Islet of Langerhans (tissue), 1 donor: ENCODE data around the gene ATP6V0E2.
A peak's percentile ranks its signal among the peaks of the same experiment; 100 is the strongest.
"Not testable (repeated sequence)": the region's sequence is repeated elsewhere in the genome, so short reads cannot be mapped to it uniquely, and the experiment has no call there.

Experiments
- FAIRE-seq: peaks from one replicate; lab custom pipeline; 2011; peaks lifted over from hg19 to GRCh38; lab: Jason Lieb, UNC

Gene ATP6V0E2

DNA sequence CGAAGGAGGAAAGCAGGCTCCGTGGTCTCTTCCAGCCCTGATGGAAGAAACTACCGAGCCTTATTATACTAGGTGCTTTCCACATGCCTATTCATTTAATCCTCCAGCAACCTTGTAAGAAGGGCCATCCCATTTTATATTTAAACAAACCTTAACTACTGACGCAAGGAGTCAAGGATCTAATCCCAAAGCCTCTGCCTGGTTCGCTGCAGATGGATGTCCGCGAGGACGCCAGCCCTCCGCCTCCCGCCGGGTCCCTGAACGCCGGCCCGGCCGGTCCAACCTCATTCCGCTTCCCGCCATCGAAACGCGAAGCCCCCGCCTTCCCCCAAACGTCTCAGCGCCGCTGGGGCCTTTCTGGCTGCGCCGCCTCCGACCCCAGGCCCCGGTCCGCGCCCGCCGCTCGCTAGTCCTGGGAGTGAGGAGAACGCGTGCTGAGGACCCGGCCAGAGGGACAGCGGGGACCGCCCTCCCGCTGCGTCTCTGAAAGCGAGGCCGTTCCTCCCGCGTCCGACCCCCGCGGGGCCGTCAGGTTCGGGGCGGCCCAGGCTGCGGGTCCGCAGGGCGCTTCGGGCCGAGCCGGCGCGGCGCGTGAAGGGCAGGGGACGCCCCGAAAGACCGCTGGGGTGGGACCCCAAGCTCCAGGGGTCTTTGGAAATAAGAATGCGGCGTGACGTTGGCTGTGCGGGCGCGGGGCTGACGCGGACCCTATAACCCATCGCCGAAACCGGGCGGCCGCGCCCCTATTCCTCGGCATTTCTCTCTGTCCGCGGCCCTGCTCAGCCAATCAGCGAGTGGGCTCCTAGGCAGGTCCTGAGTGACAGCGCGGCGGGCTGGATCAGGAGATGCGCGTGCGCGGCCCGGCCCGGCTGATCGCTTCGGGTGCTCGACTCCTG is at the start of gene ATP6V0E2:
ATP6V0E2 (plus strand) TSS at position 896 of the 896 bp plus-strand sequence. CDS start 97 bp downstream, outside the sequence.
- FAIRE-seq: no peak

- no peak for FAIRE-seq
These were observed 49.4 kb upstream of the ATP6V0E2 start for GRCh38 chr7:149824301-149824741.

DNA sequence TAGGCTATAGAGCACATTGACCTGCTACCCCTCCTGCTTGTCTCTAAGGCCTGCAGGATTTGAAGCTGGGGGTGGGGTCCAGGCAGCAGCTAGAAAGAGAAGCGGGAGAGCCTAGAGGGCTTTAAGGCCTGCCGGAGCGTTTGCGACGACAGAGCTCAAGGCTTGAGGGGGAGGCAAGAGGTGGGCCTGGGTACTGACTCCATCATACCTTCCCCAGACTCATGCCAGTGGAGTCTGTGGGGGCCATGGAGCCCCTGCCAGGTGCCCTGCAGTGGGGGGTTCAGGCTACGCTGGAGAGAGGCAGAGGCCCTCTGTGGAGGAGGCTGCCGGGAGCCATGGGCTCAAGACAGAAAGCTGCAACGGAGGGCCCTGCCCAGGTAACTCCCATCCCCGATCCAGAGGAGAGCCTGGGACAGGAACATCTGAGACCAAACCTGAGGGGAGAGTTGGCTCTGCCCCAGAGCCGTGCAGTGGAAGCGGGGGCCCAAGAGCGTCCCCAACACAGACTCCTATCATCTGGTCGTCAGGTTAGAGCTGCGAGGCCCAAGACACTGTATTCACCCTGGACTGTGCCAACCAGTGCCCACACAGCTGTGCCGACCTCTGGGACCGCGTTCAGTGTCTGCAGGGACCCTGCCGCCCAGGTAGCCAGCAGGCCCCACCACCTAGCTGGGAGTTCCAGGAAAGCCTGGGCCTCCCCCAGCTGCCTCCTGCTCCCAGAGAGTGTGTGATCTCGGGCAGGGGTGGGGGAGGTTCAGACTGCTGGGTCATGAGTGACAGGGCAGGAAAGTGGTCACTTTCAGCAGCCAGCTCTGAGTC is 48.8 kb upstream of the ATP6V0E2 start:
- no peak for FAIRE-seq

GRCh38 chr7:149825567-149826343 is 48.0 kb upstream of the ATP6V0E2 start:
- no peak for FAIRE-seq

DNA sequence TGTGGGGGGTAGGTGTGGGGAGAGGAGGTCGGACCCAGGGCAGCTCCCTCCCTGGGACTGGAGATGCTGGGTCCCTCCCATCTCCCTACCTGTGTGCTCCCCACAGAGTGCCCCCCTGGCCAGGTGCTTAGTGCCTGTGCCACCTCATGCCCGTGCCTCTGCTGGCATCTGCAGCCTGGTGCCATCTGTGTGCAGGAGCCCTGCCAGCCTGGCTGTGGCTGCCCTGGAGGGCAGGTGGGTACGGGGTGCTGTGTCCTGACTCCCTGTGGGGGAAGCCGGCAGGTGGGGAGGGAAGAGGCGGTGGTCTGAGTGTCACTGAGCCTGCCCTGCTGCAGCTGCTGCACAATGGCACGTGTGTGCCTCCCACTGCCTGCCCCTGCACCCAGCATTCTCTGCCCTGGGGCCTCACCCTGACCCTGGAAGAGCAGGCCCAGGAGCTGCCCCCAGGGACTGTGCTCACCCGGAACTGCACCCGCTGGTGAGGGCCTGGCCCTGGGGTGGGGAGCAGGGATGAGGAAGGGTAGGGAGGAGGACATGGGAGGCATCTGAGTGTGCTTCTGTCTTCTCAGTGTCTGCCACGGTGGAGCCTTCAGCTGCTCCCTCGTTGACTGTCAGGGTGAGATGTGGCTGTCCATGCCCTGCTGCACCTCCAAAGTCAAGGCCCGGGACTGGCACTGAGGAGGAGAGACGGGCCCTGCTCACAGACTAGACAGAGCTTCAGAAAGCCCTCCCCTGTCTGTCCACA is 47.3 kb upstream of the ATP6V0E2 start:
- no peak for FAIRE-seq

DNA sequence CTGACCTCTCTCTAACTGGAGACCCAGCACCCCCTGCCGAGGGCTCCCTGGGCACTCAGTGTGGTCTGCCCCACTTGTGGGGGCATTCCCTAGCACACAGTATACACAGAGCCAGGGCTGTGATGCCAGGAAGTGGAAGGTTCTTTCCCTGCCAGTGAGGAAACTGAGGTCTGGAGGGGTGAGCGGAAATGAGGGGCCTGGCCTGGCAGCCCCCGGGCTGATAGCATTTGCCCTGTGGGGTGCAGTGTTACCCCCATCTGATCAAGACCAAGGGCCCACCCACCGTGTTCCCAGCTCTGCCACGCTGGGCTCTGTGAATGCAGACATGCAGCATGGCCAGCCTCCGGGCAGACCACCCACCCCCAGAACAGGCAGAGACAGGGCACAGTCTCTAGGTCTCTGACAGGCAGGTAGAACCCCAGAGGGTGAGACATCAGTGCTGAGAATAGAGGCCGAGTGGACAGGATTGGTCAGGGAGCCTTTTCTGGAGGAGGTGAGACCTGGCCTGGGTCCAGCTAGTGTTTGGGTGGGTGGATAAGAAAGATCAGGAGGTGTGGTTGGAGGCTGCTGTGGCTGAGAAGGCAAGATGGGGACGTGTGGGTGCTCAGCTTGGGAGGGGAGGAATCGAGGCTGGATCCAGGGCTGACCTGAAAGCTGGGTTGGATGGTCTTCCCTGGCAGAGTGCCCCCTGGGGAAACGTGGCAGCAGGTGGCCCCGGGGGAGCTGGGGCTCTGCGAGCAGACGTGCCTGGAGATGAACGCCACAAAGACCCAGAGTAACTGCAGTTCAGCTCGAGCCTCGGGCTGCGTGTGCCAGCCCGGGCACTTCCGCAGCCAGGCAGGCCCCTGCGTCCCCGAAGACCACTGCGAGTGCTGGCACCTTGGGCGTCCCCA is 46.4 kb upstream of the ATP6V0E2 start:
- no peak for FAIRE-seq

GRCh38 chr7:149828357-149829309 is 45.1 kb upstream of the ATP6V0E2 start:
- FAIRE-seq: no peak

- FAIRE-seq: not testable (repeated sequence)
These were observed 43.2 kb upstream of the ATP6V0E2 start for GRCh38 chr7:149830527-149830926.

DNA sequence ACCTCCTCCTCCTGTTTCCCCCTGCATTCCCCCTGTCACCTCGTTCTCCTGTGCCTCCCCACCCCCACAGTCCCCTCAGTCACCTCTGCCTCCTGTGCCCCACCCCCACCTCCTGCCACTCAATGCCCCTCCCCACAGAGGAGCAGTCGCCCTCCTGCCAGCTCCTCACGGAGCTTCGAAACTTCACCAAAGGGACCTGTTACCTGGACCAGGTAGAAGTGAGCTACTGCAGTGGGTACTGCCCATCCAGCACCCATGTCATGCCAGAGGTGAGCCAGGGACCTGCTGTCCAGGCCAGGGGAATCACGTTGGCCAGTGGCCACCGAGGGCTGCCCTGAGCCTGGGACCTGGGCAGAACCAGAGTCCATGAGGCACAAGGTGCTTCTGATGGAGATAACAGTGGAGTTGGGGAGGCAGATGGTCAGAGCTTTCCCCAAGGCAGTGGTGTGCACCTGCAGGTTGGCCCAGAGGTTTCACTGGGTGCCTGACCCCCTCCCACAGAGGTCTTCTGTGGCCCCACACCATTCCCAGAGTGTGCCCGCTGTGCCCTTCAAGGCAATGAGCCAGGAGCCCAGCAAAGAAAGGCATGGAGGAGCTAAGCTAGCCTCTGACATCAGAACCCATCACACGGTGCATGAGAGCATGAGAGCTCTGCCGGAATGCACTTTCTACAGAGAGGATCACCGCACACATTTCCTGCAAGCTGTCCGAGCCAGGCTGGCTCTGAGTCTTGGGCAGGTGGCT is 42.6 kb upstream of the ATP6V0E2 start:
- no peak for FAIRE-seq

GRCh38 chr7:149831741-149832219 is 42.0 kb upstream of the ATP6V0E2 start:
- no peak for FAIRE-seq

- no peak for FAIRE-seq
These were observed 41.3 kb upstream of the ATP6V0E2 start for GRCh38 chr7:149832332-149833041.

GRCh38 chr7:149833495-149834130 is 40.2 kb upstream of the ATP6V0E2 start:
- no peak for FAIRE-seq

GRCh38 chr7:149834601-149835000 is 39.2 kb upstream of the ATP6V0E2 start:
- FAIRE-seq: no peak

GRCh38 chr7:149836434-149836833 is 37.3 kb upstream of the ATP6V0E2 start:
- FAIRE-seq: no peak

- FAIRE-seq: peak; percentile 9
These were observed 36.1 kb upstream of the ATP6V0E2 start for GRCh38 chr7:149837564-149838223.

GRCh38 chr7:149838224-149838991 is 35.4 kb upstream of the ATP6V0E2 start, which contains the start of gene ZNF862:
Gene ZNF862, plus strand, starts transcription at chr7:149838375. Its CDS starts 237 bp downstream, at chr7:149838612.
- FAIRE-seq: no peak
